ENCODE data around the gene ARHGAP26.
"Not testable (repeated sequence)": the region's sequence is repeated elsewhere in the genome, so short reads cannot be mapped to it uniquely, and the experiment has no call there.

ARHGAP26 gene

DNA sequence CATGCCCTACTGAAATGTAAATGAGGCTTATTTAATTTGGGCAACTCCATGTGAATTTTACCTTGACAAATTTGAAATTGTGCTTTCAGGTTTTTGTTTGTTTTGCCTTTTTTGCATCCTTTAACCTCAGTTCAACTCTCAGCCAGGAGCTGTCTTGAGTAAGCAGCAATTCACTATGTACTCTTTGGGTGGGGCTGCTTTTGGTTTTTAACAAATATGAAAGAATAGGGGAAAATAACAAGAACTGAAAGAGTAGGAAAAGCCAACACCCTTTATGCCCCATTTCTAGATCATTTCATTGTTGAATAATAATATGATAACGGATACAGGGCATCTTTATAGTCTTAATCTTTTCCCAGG, 192.0 kb downstream of the ARHGAP26 start:
- no peak for DNase-seq (ENCODE audit: low spot score)

DNA sequence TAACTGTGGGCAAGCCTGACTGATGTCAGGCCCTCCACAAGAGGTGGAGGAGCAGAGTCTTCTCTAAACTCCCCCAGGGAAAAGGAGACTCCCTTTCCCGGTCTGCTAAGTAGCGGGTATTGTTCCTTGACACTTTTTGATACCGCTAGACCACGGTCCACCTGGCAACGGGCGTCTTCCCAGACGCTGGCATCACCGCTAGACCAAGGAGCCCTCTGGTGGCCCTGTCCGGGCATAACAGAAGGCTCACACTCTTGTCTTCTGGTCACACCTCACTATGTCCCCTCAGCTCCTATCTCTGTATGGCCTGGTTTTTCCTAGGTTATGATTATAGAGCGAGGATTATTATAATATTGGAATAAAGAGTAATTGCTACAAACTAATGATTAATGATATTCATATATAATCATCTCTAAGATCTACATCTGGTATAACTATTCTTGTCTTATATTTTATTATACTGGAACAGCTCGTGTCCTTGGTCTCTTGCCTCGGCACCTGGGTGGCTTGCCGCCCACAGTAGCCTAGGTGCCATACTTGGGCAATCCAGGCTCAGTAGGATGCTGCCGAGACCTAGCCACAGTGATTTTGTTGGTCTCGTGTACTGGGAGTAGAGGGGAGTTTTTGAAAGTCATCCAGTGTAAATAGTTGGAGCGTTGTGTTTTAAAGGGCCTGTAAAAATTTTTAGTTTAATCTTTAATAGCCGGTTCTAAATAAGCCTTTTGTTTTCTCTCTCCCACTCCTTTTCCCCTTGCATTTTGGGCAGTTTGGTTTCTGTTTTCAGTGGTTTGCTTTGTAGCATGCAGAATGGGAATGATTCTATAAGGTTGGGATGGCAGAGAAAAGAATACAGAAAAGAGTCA, 195.3 kb downstream of the ARHGAP26 start:
- DNase-seq (ENCODE audit: low spot score): not testable (repeated sequence)

DNA sequence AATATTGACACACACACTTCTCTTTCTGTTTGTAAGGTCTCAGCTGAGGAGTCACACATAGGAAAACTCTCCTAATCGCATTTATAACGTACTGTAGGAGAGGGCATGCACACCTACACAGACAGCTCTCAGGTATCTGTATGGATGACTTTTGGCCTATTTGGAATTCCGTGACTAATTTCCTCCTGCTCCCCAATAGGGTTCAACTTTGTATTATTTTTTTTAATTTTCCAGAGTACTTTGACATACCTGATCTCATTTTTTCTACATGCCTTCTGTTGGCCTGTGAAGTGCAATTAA, 195.9 kb downstream of the ARHGAP26 start:
- DNase-seq (ENCODE audit: low spot score): no peak

DNA sequence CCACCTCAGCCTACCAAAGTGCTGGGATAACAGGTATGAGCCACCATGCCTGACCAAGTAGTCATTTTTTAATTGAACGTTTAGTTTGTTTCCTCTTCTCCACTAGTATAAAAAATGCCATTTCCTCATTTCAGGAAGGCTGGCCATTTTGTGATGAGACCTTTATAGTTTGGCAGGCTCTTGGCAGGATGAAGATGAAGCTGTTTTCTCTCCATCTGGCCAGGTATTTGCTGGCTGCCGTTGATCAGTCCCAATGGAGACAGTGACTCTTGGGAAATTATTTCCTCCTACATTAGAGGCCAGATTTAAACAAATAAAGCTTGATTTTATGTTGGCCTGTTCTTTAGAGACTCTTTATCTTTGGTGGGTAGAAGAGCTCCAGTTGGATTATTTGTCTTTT, 199.0 kb downstream of the ARHGAP26 start:
- DNase-seq (ENCODE audit: low spot score): no peak

DNA sequence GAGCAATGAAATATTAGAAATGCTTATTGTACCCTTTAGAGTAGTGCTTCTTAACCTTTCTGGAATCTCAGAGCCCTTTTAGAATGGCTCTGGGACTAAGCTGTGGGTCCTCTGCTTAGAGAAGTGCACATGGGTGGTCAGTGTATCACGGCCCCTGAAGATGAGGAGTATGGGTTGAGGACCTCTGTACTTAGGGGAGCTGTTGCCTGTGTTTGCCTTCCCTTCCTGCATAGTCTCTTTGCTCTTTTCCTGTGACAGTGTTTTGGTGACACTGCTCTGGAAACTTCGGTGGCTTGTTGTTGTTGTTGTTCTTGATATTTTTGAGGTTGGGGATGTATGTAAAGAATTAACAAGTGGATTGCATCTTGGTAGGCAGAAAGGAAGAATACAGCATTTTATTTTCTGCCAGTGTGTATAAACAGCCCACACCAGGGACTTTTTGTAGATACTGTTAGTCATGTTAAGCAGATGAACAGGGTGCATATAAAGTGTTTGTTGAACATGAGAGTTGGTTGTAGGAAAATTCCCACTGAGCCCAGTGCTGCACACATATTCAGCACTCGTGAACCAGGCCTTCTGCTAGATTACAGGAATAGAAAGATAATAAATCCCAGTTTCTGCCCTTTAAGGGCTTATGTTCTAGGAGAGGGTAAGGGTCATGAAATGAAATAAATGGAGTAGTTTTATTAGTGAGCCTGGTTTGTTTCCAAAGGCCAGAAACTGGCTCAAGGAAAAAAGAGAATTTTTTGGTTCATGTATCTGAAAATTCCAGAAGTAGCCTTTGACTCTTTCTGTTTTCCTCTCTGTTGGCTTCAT, 199.7 kb downstream of the ARHGAP26 start:
- no peak for DNase-seq (ENCODE audit: low spot score)

DNA sequence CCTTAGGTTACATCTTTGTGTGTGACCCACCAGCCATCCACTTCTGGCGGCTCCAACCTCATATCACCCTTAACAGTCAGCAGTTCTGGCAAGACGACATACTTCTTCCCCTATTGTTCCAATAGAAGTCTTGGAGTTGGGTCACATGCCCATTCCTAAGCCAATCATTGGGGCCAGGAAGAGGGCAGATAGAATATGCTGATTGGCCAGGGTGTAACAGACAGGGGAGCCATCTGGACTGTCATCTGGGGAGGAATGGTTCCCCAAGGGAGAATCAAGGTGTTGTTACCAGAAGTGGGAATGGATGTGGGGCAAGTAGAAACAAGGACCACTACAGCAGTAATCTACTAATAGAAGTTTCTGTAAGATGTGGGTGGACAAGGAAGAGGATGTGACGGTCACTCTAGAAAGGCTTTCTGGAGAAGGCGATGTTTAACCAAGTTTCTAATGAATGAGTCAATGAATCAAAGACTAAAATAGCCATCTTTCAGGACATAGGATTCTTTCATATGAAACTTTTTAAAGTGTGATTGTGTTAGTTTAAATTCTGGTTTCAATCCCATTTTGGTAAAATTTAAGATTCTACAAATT, 200.4 kb downstream of the ARHGAP26 start:
- DNase-seq (ENCODE audit: low spot score): no peak

DNA sequence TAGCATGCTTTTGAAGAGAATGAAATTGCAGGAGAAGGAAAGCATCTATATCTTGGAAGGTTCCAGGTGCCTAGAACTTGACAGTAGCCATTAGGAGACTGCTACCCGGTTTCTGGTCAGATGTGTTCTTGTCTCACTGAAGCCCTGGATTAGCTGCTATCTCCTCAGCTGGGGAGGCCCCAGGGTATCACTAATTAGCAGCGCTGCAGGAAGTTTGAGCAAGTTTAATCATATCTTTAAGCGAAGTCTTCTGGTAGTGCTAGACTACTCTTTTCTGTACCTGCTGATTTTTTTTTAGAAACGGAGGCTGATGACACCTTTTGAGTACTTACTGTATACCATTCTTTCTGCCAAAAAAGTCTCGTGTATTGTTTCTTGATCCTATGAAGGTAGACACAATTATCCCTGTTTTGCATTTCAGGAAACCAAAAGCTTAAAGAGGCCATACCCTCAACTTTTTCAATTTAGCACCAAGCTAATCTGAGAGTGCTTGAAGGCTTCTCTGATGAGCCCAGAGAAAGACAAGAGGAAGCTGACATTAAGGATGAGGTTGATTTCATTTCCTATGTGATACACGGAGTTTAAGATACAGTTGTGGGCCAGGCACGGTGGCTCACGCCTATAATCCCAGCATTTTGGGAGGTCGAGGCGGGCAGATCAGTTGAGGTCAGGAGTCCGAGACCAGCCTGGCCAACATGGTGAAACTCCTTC, 201.3 kb downstream of the ARHGAP26 start:
- DNase-seq (ENCODE audit: low spot score): no peak

DNA sequence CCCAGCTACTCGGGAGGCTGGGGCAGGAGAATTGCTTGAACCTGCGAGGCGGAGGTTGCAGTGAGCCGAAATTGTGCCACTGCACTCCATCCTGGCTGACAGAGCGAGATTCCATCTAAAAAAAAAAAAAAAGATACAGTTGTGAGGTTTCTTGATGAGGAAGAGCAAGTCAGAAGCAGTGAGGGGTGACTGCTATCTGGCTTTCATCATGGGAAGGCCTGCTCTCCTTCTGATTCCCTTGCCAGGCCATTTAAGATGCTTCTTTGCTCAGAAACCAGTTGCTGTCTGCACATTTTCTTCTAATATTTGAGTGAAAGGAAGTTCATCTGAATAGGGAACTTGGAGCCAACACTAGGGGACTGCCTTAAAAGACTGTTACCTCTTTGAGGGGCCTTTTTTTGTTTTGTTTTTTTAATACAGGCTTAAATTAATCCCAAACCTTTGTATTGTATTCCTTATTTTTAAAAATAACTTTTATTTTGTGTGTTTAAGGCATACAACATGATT, 201.9 kb downstream of the ARHGAP26 start:
- DNase-seq (ENCODE audit: low spot score): no peak

DNA sequence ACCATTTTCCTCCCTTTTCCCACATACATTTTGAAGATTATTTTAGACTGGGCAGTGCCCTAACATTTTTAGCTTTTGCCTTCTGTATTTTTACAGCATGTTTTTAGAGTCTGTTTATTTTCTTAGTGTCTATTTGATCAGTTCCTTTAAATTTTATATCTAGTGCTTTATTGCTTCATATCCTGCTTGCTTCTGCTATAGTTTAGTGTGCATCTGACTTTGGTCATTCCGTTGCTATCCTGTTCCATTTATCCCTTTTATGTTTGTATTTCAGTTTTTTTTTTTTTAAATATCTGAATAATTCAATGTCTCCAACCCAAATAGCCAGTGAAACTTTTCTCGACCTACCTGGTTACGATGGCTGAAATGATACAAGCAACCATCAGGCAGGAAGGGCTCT, 203.8 kb downstream of the ARHGAP26 start:
- no peak for DNase-seq (ENCODE audit: low spot score)

DNA sequence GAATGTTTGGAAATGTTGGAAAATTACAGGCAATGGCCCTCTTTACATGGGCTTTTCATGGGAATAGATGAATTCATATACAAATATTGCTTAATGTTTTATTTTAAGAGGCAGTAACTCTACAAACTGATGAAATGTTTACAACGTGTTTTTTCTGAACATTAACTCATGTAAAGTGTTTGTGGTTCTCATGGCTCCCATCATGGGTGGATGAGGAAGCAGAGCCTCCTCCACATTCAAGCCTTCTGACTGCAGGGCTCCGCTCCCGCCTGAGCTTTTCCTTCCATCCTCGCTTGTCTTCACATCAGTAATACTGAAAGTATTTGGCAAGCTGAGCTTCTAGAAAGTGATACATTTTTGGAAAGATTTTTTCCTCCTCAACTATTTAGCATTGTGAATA, 204.2 kb downstream of the ARHGAP26 start:
- DNase-seq (ENCODE audit: low spot score): no peak

DNA sequence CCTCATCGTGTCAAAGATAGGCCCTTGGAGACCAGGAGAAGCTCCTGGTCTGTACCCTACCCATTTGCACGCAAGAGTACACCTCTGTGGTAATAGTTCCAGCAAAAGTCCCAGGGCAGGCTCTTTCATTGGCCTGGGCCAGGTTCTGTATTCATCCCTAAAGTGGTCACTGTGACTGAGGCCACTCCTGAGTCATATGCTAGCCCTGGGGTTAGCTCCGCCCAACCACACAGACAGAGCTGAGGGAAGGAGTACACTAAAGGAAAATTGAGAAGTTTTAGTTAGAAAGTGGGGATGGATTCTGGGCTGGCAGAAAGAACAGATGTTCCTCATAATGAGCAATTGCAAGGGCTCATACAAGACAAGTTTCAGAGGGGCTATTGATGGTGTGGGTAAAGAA, 206.7 kb downstream of the ARHGAP26 start:
- DNase-seq (ENCODE audit: low spot score): no peak

DNA sequence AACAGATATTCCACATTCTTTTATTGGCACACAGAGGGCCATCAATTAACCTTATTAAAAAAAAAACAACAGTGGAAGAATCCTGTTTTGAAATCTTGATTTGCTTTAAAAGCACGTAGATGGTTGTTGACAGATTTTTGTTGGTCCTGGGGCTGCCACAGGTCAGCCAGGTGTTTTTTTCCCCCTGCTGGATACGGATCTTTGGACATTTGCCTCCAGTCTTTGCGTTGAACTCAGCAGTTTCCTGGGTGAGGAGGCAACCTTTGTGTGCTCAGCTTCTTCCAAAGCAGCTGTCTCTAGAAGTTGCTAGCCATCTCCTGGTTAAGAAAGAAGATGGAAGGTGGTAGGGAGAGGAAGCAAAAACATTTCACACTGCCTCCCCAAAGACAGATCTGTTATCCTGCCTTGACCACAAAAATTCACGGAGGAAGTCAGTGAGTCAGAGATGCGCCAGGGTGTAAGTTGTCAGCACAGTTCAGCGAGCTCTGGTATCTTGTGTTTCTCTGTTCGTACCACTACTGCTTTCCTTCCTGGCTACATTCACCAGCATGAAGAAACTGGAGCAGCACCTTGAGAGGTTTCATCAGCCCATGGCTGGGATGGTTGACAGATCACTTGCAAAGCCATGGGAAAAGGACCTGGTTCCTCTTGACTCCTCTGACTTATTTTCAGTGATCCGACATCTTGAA, 207.3 kb downstream of the ARHGAP26 start:
- peak; percentile 53 for DNase-seq (ENCODE audit: low spot score)

DNA sequence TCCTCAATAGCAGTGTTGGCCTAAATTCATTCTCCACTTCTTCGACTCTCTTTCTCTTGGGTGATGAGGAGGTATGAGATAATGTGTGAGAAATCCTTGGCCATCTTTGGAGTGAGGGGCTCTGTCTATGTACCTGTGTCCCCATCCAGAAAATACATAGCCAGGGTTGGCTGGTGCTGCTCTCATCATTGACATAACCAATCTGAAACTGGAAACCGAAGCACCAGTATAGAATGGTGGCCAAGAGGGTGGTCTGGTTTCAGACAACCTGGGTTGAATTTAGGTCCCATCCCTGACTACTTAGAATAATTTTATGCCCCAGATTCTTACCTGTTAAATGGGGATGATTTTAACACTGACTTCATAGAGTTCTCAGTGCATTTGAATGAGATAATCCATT, 208.1 kb downstream of the ARHGAP26 start:
- DNase-seq (ENCODE audit: low spot score): no peak

DNA sequence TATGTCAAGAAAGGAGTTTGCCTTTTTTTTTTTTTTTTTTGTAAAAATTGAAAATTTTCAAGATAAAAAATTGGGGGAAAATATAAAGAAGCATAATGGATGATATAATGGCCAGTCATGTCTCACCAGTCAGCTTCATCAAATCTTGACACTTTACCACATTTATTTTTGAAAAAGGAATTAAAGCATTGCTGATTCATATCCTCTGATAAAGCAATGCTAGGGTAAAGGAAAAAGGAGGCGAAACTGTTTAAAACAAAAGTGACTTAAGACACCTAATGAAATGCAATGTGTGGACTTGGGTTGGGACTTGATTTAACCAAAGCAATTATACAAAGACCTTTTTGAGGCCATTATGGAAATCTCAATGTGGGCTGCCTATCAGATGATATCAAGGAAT, 208.5 kb downstream of the ARHGAP26 start:
- DNase-seq (ENCODE audit: low spot score): no peak

DNA sequence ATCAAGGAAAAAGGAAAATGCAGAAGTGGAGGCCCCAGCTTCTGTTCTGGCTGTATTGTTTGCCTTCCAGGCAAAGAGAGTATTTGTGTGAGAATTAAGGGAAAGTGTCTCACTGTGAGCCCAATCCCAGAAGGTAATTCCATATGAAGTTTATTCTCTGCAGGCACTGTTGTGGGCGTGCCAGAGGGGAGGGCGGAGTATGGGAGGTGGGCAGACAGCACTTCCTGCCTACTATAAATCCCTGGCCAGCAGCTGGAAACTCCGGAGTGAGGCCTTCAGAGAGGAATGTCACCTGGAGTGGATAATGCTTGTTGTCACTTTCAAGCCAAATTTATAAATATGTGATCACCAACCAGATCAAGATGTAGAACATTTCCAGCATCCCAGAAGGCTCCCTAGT, 209.5 kb downstream of the ARHGAP26 start:
- DNase-seq (ENCODE audit: low spot score): no peak

DNA sequence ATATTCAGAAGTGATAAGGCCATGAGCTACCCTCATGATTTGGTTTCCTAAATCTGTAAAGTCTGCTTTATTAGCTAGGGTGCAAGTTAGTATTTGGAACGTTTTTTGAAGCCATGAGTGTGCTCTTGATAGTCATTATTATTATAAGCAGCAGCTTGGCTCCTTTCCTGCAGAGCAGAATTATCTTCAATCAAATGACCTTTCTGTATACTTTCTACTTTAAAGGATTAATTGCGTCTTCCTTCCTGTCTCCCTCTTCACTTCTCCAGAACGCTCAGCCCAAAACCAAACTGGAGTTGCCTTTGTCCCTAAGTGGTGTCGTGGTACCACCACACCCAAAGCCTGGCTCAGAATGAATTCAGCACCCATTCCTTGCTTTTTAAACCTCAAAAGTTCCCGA, 211.3 kb downstream of the ARHGAP26 start:
- no peak for DNase-seq (ENCODE audit: low spot score)

DNA sequence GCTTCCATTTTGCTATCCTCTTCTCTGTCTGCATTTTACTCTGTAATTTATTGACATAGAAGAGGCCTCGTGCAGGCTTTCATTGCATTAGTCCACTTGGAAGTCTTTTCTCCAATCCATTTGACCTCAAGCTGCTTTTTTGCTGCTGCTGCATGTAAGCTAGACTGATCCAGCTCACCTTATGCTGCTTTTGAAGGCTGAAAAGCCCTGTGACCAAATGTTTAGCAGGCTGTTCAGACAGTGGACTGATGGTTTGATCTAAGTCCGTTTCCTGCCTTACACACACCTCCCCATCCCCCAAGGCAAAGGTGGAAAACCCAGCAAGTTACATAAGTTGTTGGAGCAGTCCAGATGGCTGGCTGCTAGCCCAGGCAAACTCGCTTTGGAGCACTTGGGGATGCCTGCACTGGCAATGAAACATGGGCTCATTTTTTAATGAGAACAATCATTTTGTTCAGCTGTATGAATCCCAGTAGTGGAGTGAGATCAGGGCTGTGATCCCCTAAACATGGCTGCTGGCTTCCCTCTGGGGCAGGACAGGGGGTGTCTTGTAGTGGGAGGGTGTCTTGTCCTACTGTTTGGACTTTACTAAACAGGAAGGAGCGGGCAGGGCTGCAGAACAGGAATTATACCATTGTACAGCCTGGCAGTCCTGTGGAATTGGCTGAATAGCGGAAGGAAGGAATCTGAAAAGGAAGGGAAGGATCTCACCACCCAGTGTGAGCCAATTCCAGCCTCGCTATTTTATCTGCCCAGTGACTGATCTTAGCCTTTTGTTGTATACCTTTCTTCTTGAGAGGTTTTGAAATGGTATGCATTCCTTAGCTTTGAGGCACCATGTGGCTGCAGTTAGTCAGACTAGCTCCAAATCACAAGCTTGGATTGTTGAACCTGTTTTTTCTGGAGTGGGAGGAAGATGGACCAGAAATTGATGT, 212.0 kb downstream of the ARHGAP26 start:
- peak; percentile 69 for DNase-seq (ENCODE audit: low spot score)

DNA sequence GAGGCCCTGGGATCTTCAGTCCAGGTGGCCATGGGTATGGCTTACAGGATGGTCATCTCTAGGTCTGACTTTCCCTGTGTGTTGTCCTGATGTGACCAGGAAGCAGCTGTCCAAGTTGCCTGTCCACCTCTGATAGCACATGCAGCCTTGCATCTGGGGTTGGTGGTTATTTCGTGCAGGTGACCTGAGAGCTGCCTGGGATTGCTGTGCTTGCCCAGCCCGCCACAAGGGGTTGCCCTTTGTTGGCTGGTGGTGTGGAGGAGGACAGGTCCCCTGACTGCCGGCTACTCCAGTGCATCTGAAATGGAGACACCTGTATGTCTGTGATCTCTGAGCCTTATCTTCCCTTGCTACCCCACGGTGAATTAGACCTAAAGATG, 212.6 kb downstream of the ARHGAP26 start:
- DNase-seq (ENCODE audit: low spot score): no peak

DNA sequence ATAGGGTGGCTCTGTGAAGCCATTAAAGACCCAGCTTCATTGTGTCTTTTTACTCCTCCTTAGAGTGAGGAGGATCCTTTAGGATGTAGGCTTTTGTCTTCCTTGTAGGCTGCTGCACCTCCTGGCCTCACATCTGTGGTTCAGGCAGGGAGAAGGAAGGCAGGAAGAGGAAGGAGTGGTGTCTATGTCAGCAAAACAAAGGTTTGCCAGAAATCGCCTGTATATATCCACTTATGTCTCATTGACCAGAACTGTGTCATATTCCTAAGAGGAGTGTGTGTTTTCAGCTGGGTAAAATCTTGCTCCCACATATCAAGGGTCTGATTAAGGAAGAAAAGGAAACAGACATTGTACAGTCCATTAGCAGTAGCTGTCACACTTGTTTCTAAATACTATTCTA, 213.8 kb downstream of the ARHGAP26 start:
- no peak for DNase-seq (ENCODE audit: low spot score)

DNA sequence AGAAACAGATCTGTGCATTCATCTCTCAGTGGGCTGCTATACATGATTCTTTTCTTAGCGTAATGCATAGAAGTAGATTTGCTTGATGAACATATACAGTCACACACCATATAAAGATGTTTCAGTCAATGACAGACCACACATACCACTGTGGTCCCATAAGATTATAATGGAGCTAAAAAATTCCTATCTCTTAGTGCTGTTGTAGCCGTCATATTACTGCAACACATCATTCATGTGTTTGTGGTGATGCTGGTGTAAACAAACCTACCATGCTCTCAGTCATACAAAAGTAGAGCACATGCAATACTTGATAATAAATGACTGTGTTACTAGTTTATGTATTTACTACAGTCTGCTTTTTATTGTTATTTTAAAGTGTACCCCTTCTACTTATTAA, 214.3 kb downstream of the ARHGAP26 start:
- no peak for DNase-seq (ENCODE audit: low spot score)

DNA sequence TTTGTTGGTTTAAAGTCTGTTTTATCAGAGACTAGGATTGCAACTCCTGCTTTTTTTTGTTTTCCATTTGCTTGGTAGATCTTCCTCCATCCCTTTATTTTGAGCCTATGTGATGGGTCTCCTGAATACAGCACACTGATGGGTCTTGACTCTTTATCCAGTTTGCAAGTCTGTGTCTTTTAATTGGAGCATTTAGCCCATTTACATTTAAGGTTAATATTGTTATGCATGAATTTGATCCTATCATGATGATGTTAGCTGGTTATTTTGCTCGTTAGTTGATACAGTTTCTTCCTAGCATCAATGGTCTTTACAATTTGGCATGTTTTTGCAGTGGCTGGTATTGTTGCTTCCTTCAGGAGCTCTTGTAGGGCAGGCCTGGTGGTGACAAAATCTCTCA, 219.1 kb downstream of the ARHGAP26 start:
- DNase-seq (ENCODE audit: low spot score): not testable (repeated sequence)
